ENCODE results near the gene RDH12.

- TF ChIP-seq, protein P1, sequence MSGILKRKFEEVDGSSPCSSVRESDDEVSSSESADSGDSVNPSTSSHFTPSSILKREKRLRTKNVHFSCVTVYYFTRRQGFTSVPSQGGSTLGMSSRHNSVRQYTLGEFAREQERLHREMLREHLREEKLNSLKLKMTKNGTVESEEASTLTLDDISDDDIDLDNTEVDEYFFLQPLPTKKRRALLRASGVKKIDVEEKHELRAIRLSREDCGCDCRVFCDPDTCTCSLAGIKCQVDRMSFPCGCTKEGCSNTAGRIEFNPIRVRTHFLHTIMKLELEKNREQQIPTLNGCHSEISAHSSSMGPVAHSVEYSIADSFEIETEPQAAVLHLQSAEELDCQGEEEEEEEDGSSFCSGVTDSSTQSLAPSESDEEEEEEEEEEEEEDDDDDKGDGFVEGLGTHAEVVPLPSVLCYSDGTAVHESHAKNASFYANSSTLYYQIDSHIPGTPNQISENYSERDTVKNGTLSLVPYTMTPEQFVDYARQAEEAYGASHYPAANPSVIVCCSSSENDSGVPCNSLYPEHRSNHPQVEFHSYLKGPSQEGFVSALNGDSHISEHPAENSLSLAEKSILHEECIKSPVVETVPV (CRISPR knock-in tag; IDR thresholded peaks at IDR 0.05), result no peak
- TF ChIP-seq, protein P2, sequence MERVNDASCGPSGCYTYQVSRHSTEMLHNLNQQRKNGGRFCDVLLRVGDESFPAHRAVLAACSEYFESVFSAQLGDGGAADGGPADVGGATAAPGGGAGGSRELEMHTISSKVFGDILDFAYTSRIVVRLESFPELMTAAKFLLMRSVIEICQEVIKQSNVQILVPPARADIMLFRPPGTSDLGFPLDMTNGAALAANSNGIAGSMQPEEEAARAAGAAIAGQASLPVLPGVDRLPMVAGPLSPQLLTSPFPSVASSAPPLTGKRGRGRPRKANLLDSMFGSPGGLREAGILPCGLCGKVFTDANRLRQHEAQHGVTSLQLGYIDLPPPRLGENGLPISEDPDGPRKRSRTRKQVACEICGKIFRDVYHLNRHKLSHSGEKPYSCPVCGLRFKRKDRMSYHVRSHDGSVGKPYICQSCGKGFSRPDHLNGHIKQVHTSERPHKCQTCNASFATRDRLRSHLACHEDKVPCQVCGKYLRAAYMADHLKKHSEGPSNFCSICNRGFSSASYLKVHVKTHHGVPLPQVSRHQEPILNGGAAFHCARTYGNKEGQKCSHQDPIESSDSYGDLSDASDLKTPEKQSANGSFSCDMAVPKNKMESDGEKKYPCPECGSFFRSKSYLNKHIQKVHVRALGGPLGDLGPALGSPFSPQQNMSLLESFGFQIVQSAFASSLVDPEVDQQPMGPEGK (CRISPR knock-in tag; IDR thresholded peaks at IDR 0.05; ENCODE audit: borderline replicate concordance), result no peak
- TF ChIP-seq BACH2 (CRISPR knock-in tag; IDR thresholded peaks at IDR 0.05; ENCODE audit: borderline replicate concordance) (no peak), RARB (CRISPR knock-in tag; IDR thresholded peaks at IDR 0.05) (no peak), GLIS3 (CRISPR knock-in tag; IDR thresholded peaks at IDR 0.05) (no peak)
Observed at GRCh38 chr14:67653651-67654280, 47.9 kb upstream of the RDH12 start.
